Heart right ventricle (tissue), 16 donors: ENCODE data around the gene FOSL2. TPM values are rescaled to one million over a fixed set of nuclear protein-coding genes. Genes with fewer than 3 reads are reported as not detected.

ENCODE experiments used
- ATAC-seq, 8 donors: fragments of 200-7000 bp; cut with Tn5 transposase; one replicate each; pipeline ENCODE4 v1.9.1; 2020; ENCODE audit warnings: mild to moderate bottlenecking in 8 of 8, moderate library complexity in 8 of 8, moderate number of reproducible peaks in 1 of 8
- DNase-seq, 2 donors: peaks; one replicate each; pipeline ENCODE4 v3.0.0-alpha.2; 2020
- H3K27ac ChIP-seq, 10 donors: fragments of 200-600 bp; sonication (generic) in 2 of 10; one replicate each; pipeline versions ENCODE4 v1.5.0 to v1.8.0; 2020 to 2022; ENCODE audit warnings: mild to moderate bottlenecking in 3 of 10
- H3K27me3 ChIP-seq, 7 donors: fragments of 200-600 bp; one replicate each; pipeline ENCODE4 v1.8.0; 2021 to 2022; ENCODE audit warnings: mild to moderate bottlenecking in 2 of 7
- H3K36me3 ChIP-seq, 9 donors: fragments of 200-600 bp; sonication (generic) in 1 of 9; one replicate each; pipeline versions ENCODE4 v1.5.0 to v1.8.0; 2020 to 2022; ENCODE audit warnings: mild to moderate bottlenecking in 2 of 9
- H3K4me1 ChIP-seq, 9 donors: fragments of 200-600 bp; sonication (generic) in 1 of 9; one replicate each; pipeline versions ENCODE4 v1.5.0 to v1.8.0; 2020 to 2022; ENCODE audit warnings: mild to moderate bottlenecking in 4 of 9
- H3K4me3 ChIP-seq, 10 donors: fragments of 200-600 bp; sonication (generic) in 2 of 10; one replicate each; pipeline versions ENCODE4 v1.5.0 to v1.8.0; 2020 to 2022; ENCODE audit warnings: mild to moderate bottlenecking in 7 of 10, moderate library complexity in 2 of 10
- H3K9me3 ChIP-seq, 11 donors: fragments of 200-600 bp in 10 of 11; sonication (generic) in 2 of 11; one replicate each; pipeline versions ENCODE4 v1.5.0 to v1.8.0; 2013 to 2022; ENCODE audit warnings: mild to moderate bottlenecking in 2 of 11, control low read depth in 1 of 11, moderate library complexity in 1 of 11
- WGBS, 2 donors: extraction: QIAGEN DNeasy Blood & Tissue Kit; methylation state at CpG; one replicate each; pipeline ENCODE4 v1.1.7; 2013; ENCODE audit warnings: inconsistent platforms in 1 of 2; 5-methylcytosine and 5-hydroxymethylcytosine counted together
- intact Hi-C, 10 donors: fragments of 100-400 bp; cut with DNase I; formaldehyde crosslinking; loops; one replicate each; pipeline versions ENCODE4 v1.11.1 to v1.14.2; 2022
- polyA plus RNA-seq, 2 donors: library from polyadenylated mRNA; stranded (reverse); fragments of 200-250 nt; gene quantifications; one replicate each; pipeline ENCODE4 v1.2.3, GENCODE V29; 2013
- total RNA-seq, 10 donors: library from RNA; stranded (reverse); fragmentation: NEBNext Ultra II Directional in 3 of 10; extraction: Animal tissue kit (Norgen Biotek cat#: 25700) in 3 of 10; gene quantifications; one replicate each; pipeline versions ENCODE4 v1.2.1 to v1.2.4, GENCODE V29; 2021 to 2023
- TF ChIP-seq, protein P1 (sequence below), 9 donors: fragments of 200-600 bp; sonication (generic) in 2 of 9; IDR thresholded peaks; one replicate each; pipeline versions ENCODE4 v1.5.0 to v1.8.0; 2021 to 2022; ENCODE audit warnings: antibody characterized with exemption in 9 of 9, mild to moderate bottlenecking in 5 of 9, moderate library complexity in 1 of 9
- donor health status: Arrhythmogenic right ventricular cardiomyopathy.
- donor health status: ischemic (EF 13 %, LVEDD 7.1; RV severe dilation, severe dysfunction).
- donor health status: healthy with polysubstance abuse.
- donor health status: DM: no; HTN: yes; CAD: no.
- donor health status: DM: no; HTN: no; CAD: no.
- donor health status: ischemic (EF 25% LVEDD 6.9; RV normal size, moderate dysfunction).
- donor health status: ischemic (EF 25% LVEDD 5.7; RV mildly dilated, moderate dysfunction).
- donor health status: healthy.
- donor health status: DM: yes; HTN: yes; CAD: no.
- donor health status: Ischemic cardiomyopathy.
- donor health status: ischemic (EF 35%, LVEDD 5.7; RV mildly dilated, moderate dysfunction).
- donor health status: nonischemic (EF 11% LVEDD 7.7; RV severe dilation, severe dysfunction).
- donor health status: DM: yes; HTN: yes; CAD: no.
- donor health status: PGD.
- donor health status: ischemic (EF 29% LVEDD 5.4; RV normal size, mild dysfunction).
- donor health status: nonischemic (EF 23%, LVEDD 6.1; RV moderate dilation, normal function).

FOSL2 gene
- total and polyA plus RNA-seq, 12 donors: 16.5 to 182 (median 54.8) TPM

DNA sequence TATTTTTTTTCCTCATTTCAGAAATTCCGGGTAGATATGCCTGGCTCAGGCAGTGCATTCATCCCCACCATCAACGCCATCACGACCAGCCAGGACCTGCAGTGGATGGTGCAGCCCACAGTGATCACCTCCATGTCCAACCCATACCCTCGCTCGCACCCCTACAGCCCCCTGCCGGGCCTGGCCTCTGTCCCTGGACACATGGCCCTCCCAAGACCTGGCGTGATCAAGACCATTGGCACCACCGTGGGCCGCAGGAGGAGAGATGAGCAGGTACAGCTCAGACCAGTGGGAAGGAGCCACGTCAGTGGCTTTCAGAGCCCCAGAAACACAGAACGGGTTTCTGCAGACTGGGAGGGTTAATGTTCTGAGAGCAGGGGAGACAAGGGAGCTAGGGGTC is 11.4 kb downstream of the FOSL2 start:
- TF ChIP-seq, protein P1, sequence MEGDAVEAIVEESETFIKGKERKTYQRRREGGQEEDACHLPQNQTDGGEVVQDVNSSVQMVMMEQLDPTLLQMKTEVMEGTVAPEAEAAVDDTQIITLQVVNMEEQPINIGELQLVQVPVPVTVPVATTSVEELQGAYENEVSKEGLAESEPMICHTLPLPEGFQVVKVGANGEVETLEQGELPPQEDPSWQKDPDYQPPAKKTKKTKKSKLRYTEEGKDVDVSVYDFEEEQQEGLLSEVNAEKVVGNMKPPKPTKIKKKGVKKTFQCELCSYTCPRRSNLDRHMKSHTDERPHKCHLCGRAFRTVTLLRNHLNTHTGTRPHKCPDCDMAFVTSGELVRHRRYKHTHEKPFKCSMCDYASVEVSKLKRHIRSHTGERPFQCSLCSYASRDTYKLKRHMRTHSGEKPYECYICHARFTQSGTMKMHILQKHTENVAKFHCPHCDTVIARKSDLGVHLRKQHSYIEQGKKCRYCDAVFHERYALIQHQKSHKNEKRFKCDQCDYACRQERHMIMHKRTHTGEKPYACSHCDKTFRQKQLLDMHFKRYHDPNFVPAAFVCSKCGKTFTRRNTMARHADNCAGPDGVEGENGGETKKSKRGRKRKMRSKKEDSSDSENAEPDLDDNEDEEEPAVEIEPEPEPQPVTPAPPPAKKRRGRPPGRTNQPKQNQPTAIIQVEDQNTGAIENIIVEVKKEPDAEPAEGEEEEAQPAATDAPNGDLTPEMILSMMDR (IDR thresholded peaks at IDR 0.05): no peak
- Histone ChIP-seq H3K9me3 (no peaks in the 10 kb centered on the region), H3K27me3 (no peaks in the 10 kb centered on the region), H3K27ac (peak overlapping the region in 1 of 10 donors; percentile 42), H3K36me3 (peaks cover 3 to 100% (median 51%) of the 10 kb centered on the region in 9 donors), H3K4me3 (no peak overlapping the region), H3K4me1 (peaks cover 18 to 100% (median 68%) of the 10 kb centered on the region in 9 donors)
- DNase-seq (no peak), ATAC-seq (no peak)
- intact Hi-C loops: loop anchor here in 2 of 10 donors (10.0 kb wide), 2 partner anchors 679 to 699 kb away; no protein-coding TSS in a partner anchor
- 94 to 96% methylated on average over 11 of the region's 11 CpGs for WGBS, 2 donors

DNA sequence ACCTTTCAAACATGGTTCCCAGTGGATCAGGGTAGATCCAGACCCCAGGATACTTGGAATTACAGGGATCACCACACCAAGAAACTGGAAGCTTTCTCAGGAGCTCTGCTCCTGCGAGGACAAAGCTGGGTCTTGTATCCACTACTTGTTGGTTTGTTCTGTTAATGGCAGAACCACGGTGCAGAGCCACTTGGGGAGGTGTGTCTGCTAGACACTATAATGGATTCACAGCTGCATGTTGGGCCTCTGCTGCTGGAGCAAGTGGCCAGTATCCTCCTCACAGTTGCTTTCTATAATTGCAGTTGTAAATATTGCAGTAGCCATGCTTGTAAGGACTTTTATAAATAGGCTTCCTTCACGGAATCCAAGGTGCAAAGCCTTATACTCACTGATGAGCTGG is 12.9 kb downstream of the FOSL2 start:
- no peak for DNase-seq
- intact Hi-C loops: loop anchor here in 2 of 10 donors (10.0 kb wide), 2 partner anchors 681 to 701 kb away; no protein-coding TSS in a partner anchor
- H3K4me3 ChIP-seq: no peak overlapping the region
- TF ChIP-seq, protein P1 (IDR thresholded peaks at IDR 0.05): no peak
- peaks cover 7 to 98% (median 54%) of the 10 kb centered on the region in 9 donors for H3K4me1 ChIP-seq
- no peaks in the 10 kb centered on the region for H3K9me3 ChIP-seq
- peaks cover 5 to 100% (median 66%) of the 10 kb centered on the region in 9 donors for H3K36me3 ChIP-seq
- ATAC-seq: no peak
- WGBS, 2 donors: 87 to 92% methylated on average over 3 of the region's 3 CpGs
- H3K27me3 ChIP-seq: no peaks in the 10 kb centered on the region
- H3K27ac ChIP-seq: peak overlapping the region in 2 of 10 donors; percentile 77 to 87

DNA sequence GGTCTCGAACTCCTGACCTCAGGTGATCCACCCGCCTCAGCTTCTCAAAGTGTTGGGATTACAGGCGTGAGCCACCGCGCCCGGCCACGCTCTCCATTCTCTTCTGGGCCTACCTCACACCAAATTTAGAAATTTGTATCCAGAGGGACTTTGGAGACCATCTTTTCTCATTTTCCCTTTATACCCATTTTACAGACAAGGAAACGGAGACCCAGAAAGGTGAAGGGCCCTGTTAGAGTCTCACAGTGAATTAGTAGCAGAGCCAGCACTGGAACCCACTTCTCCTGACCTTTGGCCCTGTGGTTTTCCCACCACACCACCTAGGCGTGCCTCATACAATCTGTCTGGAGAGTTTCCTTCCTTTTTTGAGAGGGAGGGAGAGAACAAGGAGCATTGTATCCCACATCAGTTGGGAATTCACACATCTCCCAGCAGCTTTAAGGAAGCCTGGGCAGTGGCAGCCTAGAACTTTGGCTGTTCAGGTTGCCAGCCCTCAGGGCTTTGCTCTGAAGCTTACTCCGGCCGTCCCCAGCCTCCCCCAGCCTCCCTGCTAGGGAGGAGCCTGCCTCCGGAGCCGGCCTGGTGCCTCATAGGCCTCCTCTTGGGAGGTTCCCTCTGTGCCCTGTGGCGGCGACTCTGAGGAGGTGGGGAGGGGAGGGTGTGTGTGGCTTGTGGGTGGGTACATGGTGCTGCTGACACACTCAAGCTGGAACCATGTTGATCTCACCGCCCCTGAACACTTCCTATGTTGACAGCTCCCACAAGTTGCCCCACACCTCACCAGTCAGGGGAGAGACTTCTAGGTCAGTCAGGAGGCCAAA is 13.8 kb downstream of the FOSL2 start:
- no peaks in the 10 kb centered on the region for H3K9me3 ChIP-seq
- no peaks in the 10 kb centered on the region for H3K27me3 ChIP-seq
- ATAC-seq: peak in 7 of 8 donors; percentile 15 to 49 (median 24)
- H3K4me1 ChIP-seq: peaks cover 0 to 98% (median 44%) of the 10 kb centered on the region in 9 donors
- TF ChIP-seq, protein P1 (IDR thresholded peaks at IDR 0.05): no peak
- peak overlapping the region in 1 of 10 donors; percentile 3 for H3K4me3 ChIP-seq
- intact Hi-C loops: loop anchor here in 2 of 10 donors (10.0 kb wide), 2 partner anchors 682 to 702 kb away; no protein-coding TSS in a partner anchor
- peaks cover 7 to 100% (median 75%) of the 10 kb centered on the region in 9 donors for H3K36me3 ChIP-seq
- H3K27ac ChIP-seq: peak overlapping the region in 7 of 10 donors; percentile 23 to 87 (median 53)
- 72 to 78% methylated on average over 16 of the region's 16 CpGs for WGBS, 2 donors
- DNase-seq: peak in 1 of 2 donors; percentile 49

DNA sequence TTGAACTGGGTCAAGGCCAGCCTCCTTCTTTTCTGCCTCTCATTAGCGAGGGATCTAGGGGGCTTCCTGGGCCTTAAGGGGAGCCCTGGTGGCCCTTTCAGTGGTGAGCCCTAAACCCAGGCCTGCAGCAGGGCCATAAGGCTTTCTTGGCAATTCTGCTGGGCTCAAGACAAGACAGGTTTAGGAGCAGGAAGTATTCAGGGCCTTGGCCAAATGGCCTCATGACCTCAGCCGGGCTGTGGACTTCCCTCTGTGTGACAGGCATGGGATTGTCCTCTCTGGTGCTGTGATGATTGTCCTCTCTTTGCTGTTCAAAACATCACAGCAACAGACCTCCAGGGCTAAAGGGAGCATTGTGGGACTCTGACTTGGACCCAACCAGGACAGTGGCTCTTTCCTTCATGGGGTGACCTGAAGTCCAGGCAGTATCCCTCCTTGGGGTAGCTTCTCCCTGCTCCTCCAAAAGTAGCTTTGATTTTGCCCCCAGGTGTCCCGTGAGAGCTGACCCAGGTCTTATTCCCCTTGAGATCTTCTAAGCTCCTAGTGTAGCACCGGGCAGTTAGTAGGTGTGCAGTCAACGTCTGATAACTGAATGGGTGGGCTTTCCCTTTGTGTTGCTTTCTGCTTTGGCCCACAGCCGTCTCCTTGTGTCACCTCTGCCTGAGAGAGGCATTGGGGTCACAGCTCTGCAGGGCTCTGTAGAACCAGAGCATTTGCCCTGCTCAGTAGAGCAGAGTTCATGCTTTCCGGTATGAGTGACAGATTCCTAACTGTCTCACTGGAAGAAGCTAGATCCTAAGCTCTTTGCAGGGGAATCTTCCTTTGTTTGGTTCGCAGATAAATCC is 14.7 kb downstream of the FOSL2 start:
- Histone ChIP-seq H3K4me1 (peaks cover 0 to 98% (median 36%) of the 10 kb centered on the region in 9 donors), H3K4me3 (no peak overlapping the region), H3K9me3 (no peaks in the 10 kb centered on the region), H3K27me3 (no peaks in the 10 kb centered on the region), H3K27ac (peak overlapping the region in 7 of 10 donors; percentile 23 to 87 (median 53)), H3K36me3 (peaks cover 8 to 100% (median 84%) of the 10 kb centered on the region in 9 donors)
- 81 to 85% methylated on average over 8 of the region's 8 CpGs for WGBS, 2 donors
- DNase-seq: no peak
- intact Hi-C loops: loop anchor here in 2 of 10 donors (10.0 kb wide), 2 partner anchors 683 to 703 kb away; no protein-coding TSS in a partner anchor
- TF ChIP-seq, protein P1 (IDR thresholded peaks at IDR 0.05): no peak
- ATAC-seq: peak in 2 of 8 donors; percentile 3 to 8
